H9 (cell line): ENCODE measurements around the gene PC. TPM values are rescaled to one million over a fixed set of nuclear protein-coding genes. Genes with fewer than 3 reads are reported as not detected.

Experiments
- DNase-seq: peaks from one replicate; pipeline ENCODE4 v3.0.0-alpha.2; 2017
- H2AFZ ChIP-seq: one replicate; pipeline ENCODE4 v1.6.1; 2013; ENCODE audit warnings: mild to moderate bottlenecking, low read length, control low read depth, moderate library complexity
- H2AK5ac ChIP-seq: 2 replicates; pipeline ENCODE4 v1.6.1; 2013; ENCODE audit warnings: low read length, control low read depth, mixed read lengths; ENCODE audit not compliant: insufficient read length
- H2BK120ac ChIP-seq: one replicate; pipeline ENCODE4 v1.6.1; 2013; ENCODE audit warnings: low read depth, mild to moderate bottlenecking, low read length, control low read depth, inconsistent platforms; ENCODE audit not compliant: poor library complexity, severe bottlenecking
- H2BK12ac ChIP-seq: 2 replicates; pipeline ENCODE4 v1.6.1; 2013; ENCODE audit warnings: low read length, control low read depth, mixed read lengths, low read depth; ENCODE audit not compliant: insufficient read length
- H2BK15ac ChIP-seq: 2 replicates; pipeline ENCODE4 v1.6.1; 2013; ENCODE audit warnings: low read depth, low read length, control low read depth
- H2BK20ac ChIP-seq: one replicate; pipeline ENCODE4 v1.6.1; 2013; ENCODE audit warnings: low read depth, mild to moderate bottlenecking, low read length, control low read depth, inconsistent platforms; ENCODE audit not compliant: poor library complexity, severe bottlenecking
- H2BK5ac ChIP-seq: 2 replicates; pipeline ENCODE4 v1.6.1; 2013; ENCODE audit warnings: low read length, control low read depth, mixed read lengths; ENCODE audit not compliant: insufficient read length
- H3K14ac ChIP-seq: 2 replicates; pipeline ENCODE4 v1.6.1; 2013; ENCODE audit warnings: low read length, control low read depth; ENCODE audit not compliant: insufficient read depth
- H3K18ac ChIP-seq: 2 replicates; pipeline ENCODE4 v1.6.1; 2013; ENCODE audit warnings: low read depth, mild to moderate bottlenecking, mixed read lengths, low read length, control low read depth; ENCODE audit not compliant: insufficient read length
- H3K23ac ChIP-seq: 2 replicates; pipeline ENCODE4 v1.6.1; 2013; ENCODE audit warnings: low read length, control low read depth, mixed read lengths, low read depth; ENCODE audit not compliant: insufficient read length
- H3K23me2 ChIP-seq: 2 replicates; pipeline ENCODE4 v1.6.1; 2013; ENCODE audit warnings: low read depth, mild to moderate bottlenecking, mixed read lengths, low read length, control low read depth; ENCODE audit not compliant: insufficient read length, poor library complexity, severe bottlenecking
- H3K27ac ChIP-seq: 2 replicates; pipeline ENCODE4 v1.5.1; 2013; ENCODE audit warnings: low read length, control low read depth, mixed read lengths, low read depth; ENCODE audit not compliant: insufficient read length
- H3K27me3 ChIP-seq: 2 replicates; pipeline ENCODE4 v1.6.1; 2013; ENCODE audit warnings: low read length, control low read depth, inconsistent platforms; ENCODE audit not compliant: insufficient read depth
- H3K4ac ChIP-seq: 2 replicates; pipeline ENCODE4 v1.6.1; 2013; ENCODE audit warnings: low read depth, mild to moderate bottlenecking, control low read depth, inconsistent platforms, low read length, moderate library complexity
- H3K4me1 ChIP-seq: 2 replicates; pipeline ENCODE4 v1.6.1; 2013; ENCODE audit warnings: low read length, control low read depth, inconsistent platforms; ENCODE audit not compliant: insufficient read depth
- H3K4me2 ChIP-seq: 2 replicates; pipeline ENCODE4 v1.6.1; 2013; ENCODE audit warnings: low read length, control low read depth, mixed read lengths; ENCODE audit not compliant: insufficient read length, insufficient read depth
- H3K56ac ChIP-seq: 2 replicates; pipeline ENCODE4 v1.6.1; 2013; ENCODE audit warnings: low read depth, mild to moderate bottlenecking, mixed read lengths, low read length, control low read depth; ENCODE audit not compliant: insufficient read length
- H3K79me1 ChIP-seq: 2 replicates; pipeline ENCODE4 v1.6.1; 2013; ENCODE audit warnings: low read depth, mild to moderate bottlenecking, moderate library complexity, low read length, control low read depth, inconsistent platforms; ENCODE audit not compliant: insufficient read depth, poor library complexity, severe bottlenecking
- H3K79me2 ChIP-seq: 2 replicates; pipeline ENCODE4 v1.6.1; 2013; ENCODE audit warnings: low read length, control low read depth, inconsistent platforms; ENCODE audit not compliant: insufficient read depth
- H3K9ac ChIP-seq: 2 replicates; pipeline ENCODE4 v1.6.1; 2013; ENCODE audit warnings: low read length, control low read depth, mixed read lengths; ENCODE audit not compliant: insufficient read length; ENCODE audit errors: extremely low read depth
- H3K9me3 ChIP-seq: one replicate; pipeline ENCODE4 v1.6.1; 2013; ENCODE audit warnings: low read depth, low read length, inconsistent platforms; ENCODE audit not compliant: control insufficient read depth
- H3T11ph ChIP-seq: one replicate; pipeline ENCODE4 v1.6.1; 2013; ENCODE audit warnings: mild to moderate bottlenecking, low read length, control low read depth, inconsistent platforms
- H4K20me1 ChIP-seq: one replicate; pipeline ENCODE4 v1.6.1; 2013; ENCODE audit not compliant: control insufficient read depth, insufficient read length, insufficient read depth
- H4K5ac ChIP-seq: 2 replicates; pipeline ENCODE4 v1.6.1; 2013; ENCODE audit warnings: low read depth, mild to moderate bottlenecking, mixed read lengths, low read length, control low read depth; ENCODE audit not compliant: insufficient read length
- H4K8ac ChIP-seq: replicated peaks from 2 replicates; pipeline ENCODE4 v1.6.1; 2013; ENCODE audit warnings: low read length, control low read depth, mixed read lengths, low read depth; ENCODE audit not compliant: insufficient read length
- H4K91ac ChIP-seq: 2 replicates; pipeline ENCODE4 v1.6.1; 2013; ENCODE audit warnings: low read depth, mild to moderate bottlenecking, moderate library complexity, mixed read lengths, low read length, control low read depth; ENCODE audit not compliant: insufficient read length
- H3K27ac Mint-ChIP-seq, 3 experiments: 2 replicates in 2 of 3; 3 replicates in 1 of 3; pipeline ENCODE4 v1.8.0; 2020 to 2021; ENCODE audit warnings: mixed read lengths in 3 of 3, mild to moderate bottlenecking in 1 of 3, moderate library complexity in 1 of 3
- H3K27me3 Mint-ChIP-seq: 2 replicates; pipeline ENCODE4 v1.8.0; 2021; ENCODE audit warnings: low read depth, mild to moderate bottlenecking, moderate library complexity, mixed read lengths
- H3K36me3 Mint-ChIP-seq, 3 experiments: 2 replicates in 2 of 3; 3 replicates in 1 of 3; pipeline ENCODE4 v1.8.0; 2020 to 2021; ENCODE audit warnings: low read depth in 3 of 3, mixed read lengths in 3 of 3; ENCODE audit not compliant: insufficient read depth in 1 of 3
- H3K4me1 Mint-ChIP-seq, 2 experiments: 2 replicates each; pipeline ENCODE4 v1.8.0; 2020; ENCODE audit warnings: mixed read lengths in 2 of 2
- H3K4me3 Mint-ChIP-seq, 2 experiments: 2 replicates in 1 of 2; 3 replicates in 1 of 2; pipeline ENCODE4 v1.8.0; 2020 to 2021; ENCODE audit warnings: mild to moderate bottlenecking in 2 of 2, mixed read lengths in 2 of 2, moderate library complexity in 1 of 2
- H3K9me3 Mint-ChIP-seq, 2 experiments: 2 replicates in 1 of 2; 3 replicates in 1 of 2; pipeline ENCODE4 v1.8.0; 2020; ENCODE audit warnings: mild to moderate bottlenecking in 2 of 2, mixed read lengths in 2 of 2, moderate library complexity in 1 of 2
- WGBS: extraction: QIAGEN DNeasy Blood & Tissue Kit; methylation state at CpG from one replicate; pipeline ENCODE4 v1.1.7; 2013; ENCODE audit warnings: missing lambda C conversion rate, low lambda C conversion rate, mixed read lengths; ENCODE audit not compliant: insufficient read length; ENCODE audit errors: extremely low coverage; 5-methylcytosine and 5-hydroxymethylcytosine counted together
- total RNA-seq: library from RNA; stranded (reverse); gene quantifications from 2 replicates; pipeline ENCODE4 v1.2.1, GENCODE V29; 2021
- TF ChIP-seq, protein P1 (sequence below): fragments of 200-600 bp; sonication (generic); conservative IDR thresholded peaks from 3 replicates; pipeline ENCODE4 v1.8.0; 2021; ENCODE audit warnings: antibody characterized with exemption, mild to moderate bottlenecking

Gene PC
- total RNA-seq, 1 experiment from 2014 or later = 32.6 TPM

DNA sequence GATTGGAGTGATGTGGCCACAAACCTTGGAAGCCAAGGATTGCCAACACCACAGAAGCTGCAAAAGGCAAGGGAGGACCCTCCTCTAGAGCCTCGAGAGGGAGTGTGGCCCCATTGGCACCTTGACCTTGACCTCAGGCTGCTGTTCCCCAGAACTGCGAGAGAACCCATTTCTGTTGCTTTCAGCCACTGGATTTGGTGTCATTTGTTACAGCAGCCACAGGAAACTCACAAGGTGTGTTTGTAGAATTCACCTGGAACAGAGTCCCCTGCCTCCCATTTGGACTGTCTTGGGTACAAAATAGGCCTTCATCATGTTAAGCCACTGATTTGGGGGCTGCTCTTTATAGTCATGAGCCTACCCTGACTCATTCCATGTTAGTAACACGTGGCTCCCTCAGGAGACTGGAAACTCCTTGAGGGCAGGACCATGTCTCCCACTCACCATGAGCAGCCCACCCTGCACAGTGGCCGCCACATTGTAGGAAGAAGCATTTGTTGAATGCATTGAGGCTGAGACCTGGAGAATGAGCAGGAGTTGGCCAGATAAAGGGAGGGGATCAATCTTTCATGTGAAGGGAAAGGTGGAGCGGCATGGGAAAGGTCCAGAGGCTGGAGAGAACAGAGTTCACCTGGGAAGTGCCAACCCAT is 25.2 kb upstream of the PC start:
- Histone ChIP-seq H2AK5ac (no peak overlapping the region), H4K5ac (no peak overlapping the region), H3K18ac (no peak overlapping the region), H3K4me2 (no peak overlapping the region), H2BK12ac (no peak overlapping the region), H2BK20ac (no peak overlapping the region), H3K79me1 (no peaks in the 10 kb centered on the region), H2BK5ac (no peak overlapping the region), H3K27me3 (no peaks in the 10 kb centered on the region), H3T11ph (no peak overlapping the region), H3K56ac (no peak overlapping the region), H3K9ac (no peak overlapping the region), H3K23me2 (peaks cover 2% of the 10 kb centered on the region), H4K8ac (no peak overlapping the region), H3K14ac (no peak overlapping the region), H3K9me3 (no peaks in the 10 kb centered on the region), H3K4ac (no peak overlapping the region), H2BK120ac (no peak overlapping the region), H2AFZ (no peak overlapping the region), H2BK15ac (no peak overlapping the region), H4K20me1 (no peaks in the 10 kb centered on the region), H4K91ac (no peak overlapping the region), H3K79me2 (no peaks in the 10 kb centered on the region), H3K27ac (no peak overlapping the region), H3K4me1 (peaks cover 9% of the 10 kb centered on the region; the same call in 1 of the 2 replicates), H3K23ac (no peak overlapping the region)
- H3K4me3 Mint-ChIP-seq = no peak overlapping the region
- peaks cover 4 to 8% of the 10 kb centered on the region in 2 experiments for H3K9me3 Mint-ChIP-seq
- no CpG with 5 or more reads among the region's 5 CpGs for WGBS
- H3K27me3 Mint-ChIP-seq = peaks cover 12% of the 10 kb centered on the region
- peaks cover 0 to 7% (median 0%) of the 10 kb centered on the region in 3 experiments; a peak in 3 of 7 replicates for H3K36me3 Mint-ChIP-seq
- TF ChIP-seq, protein P1, sequence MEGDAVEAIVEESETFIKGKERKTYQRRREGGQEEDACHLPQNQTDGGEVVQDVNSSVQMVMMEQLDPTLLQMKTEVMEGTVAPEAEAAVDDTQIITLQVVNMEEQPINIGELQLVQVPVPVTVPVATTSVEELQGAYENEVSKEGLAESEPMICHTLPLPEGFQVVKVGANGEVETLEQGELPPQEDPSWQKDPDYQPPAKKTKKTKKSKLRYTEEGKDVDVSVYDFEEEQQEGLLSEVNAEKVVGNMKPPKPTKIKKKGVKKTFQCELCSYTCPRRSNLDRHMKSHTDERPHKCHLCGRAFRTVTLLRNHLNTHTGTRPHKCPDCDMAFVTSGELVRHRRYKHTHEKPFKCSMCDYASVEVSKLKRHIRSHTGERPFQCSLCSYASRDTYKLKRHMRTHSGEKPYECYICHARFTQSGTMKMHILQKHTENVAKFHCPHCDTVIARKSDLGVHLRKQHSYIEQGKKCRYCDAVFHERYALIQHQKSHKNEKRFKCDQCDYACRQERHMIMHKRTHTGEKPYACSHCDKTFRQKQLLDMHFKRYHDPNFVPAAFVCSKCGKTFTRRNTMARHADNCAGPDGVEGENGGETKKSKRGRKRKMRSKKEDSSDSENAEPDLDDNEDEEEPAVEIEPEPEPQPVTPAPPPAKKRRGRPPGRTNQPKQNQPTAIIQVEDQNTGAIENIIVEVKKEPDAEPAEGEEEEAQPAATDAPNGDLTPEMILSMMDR = no peak
- H3K27ac Mint-ChIP-seq = no peak overlapping the region
- H3K4me1 Mint-ChIP-seq = peaks cover 17 to 21% of the 10 kb centered on the region in 2 experiments
- DNase-seq = no peak
